Upper lobe of left lung (tissue), 4 donors: ENCODE results near the gene POLA1.

Source experiments
- POLR2A ChIP-seq, 4 donors: fragments of 450-650 bp; IDR thresholded peaks; one replicate each; pipeline ENCODE4 v1.5.1; 2016 to 2017; ENCODE audit warnings: antibody characterized with exemption in 4 of 4, mild to moderate bottlenecking in 2 of 4
- POLR2AphosphoS5 ChIP-seq, 2 donors: sonication (generic); formaldehyde crosslinking; IDR thresholded peaks; one replicate each; pipeline ENCODE4 v1.5.1; 2017; ENCODE audit warnings: antibody characterized with exemption in 2 of 2
- TF ChIP-seq, protein P1 (sequence below), 6 experiments: fragments of 450-650 bp in 4 of 6; fragments of 200-600 bp in 2 of 6; sonication (generic) in 2 of 6; IDR thresholded peaks; one replicate each; pipeline ENCODE4 v1.5.1; 2016 to 2019; ENCODE audit warnings: antibody characterized with exemption in 6 of 6

DNA sequence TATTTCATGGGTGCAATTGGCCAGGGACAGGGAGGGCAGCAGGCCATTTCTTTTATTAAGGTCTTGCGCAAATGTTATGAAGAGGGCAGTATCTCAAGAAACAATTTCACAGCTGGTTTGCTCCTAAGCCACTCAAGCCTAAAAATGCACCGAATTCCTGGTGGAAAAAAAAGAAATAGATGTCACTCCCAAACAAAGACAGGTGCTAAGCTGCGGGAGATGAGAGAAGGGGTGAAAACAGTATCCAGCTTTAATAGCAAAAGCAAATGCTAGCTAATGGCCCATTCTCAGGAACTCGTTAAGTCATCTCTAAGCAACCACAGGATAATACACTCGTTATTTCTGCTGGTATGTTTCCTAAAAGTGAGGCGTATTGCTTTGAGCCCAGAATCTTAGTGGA, 205.7 kb downstream of the POLA1 start:
- TF ChIP-seq POLR2AphosphoS5 (IDR thresholded peaks at IDR 0.05), result no peak
- TF ChIP-seq, protein P1, sequence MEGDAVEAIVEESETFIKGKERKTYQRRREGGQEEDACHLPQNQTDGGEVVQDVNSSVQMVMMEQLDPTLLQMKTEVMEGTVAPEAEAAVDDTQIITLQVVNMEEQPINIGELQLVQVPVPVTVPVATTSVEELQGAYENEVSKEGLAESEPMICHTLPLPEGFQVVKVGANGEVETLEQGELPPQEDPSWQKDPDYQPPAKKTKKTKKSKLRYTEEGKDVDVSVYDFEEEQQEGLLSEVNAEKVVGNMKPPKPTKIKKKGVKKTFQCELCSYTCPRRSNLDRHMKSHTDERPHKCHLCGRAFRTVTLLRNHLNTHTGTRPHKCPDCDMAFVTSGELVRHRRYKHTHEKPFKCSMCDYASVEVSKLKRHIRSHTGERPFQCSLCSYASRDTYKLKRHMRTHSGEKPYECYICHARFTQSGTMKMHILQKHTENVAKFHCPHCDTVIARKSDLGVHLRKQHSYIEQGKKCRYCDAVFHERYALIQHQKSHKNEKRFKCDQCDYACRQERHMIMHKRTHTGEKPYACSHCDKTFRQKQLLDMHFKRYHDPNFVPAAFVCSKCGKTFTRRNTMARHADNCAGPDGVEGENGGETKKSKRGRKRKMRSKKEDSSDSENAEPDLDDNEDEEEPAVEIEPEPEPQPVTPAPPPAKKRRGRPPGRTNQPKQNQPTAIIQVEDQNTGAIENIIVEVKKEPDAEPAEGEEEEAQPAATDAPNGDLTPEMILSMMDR (IDR thresholded peaks at IDR 0.05), result no peak
- no peak for TF ChIP-seq POLR2A (IDR thresholded peaks at IDR 0.05)
